ENCODE measurements around the gene LRG1. TPM values are rescaled to one million over a fixed set of nuclear protein-coding genes. Genes with fewer than 3 reads are reported as not detected.

LRG1 gene
- polyA plus RNA-seq, 1 donor (not counting 4 experiments of a cell fraction or from before 2014, with no cell fraction given), result 1.2 TPM

DNA sequence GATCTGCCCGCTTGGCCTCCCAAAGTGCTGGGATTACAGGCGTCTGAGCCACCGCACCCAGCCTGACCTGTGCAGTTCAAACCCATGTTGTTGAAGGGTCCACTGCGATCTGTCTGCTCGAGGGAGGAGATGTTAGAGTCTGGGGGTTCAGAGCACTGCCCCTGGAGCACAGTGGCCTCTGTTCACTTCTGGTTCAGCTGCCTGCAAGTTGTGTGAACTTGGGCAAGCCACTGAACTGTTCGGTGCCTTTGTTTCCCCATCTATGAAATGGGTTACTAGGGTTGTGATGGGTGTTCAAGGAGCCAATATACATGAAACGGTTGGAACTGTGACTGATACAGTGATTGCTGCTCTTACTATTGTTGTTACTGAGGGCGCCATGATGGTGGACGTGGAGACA lies 6.5 kb downstream of the LRG1 start:
- DNase-seq (ENCODE audit: low read depth, low spot score) (no peak), FAIRE-seq (no peak)
- Histone ChIP-seq H3K9ac (ENCODE audit: control insufficient read depth, extremely low read depth, insufficient read depth, low read length) (no peak overlapping the region), H3K4me2 (ENCODE audit: control insufficient read depth, extremely low read depth, insufficient read depth, low read depth, low read length) (no peak overlapping the region), H3K79me2 (ENCODE audit: control insufficient read depth, insufficient read depth, low read length) (no peaks in the 10 kb centered on the region), H3K27ac (ENCODE audit: control insufficient read depth, insufficient read depth, low read length) (no peak overlapping the region), H3K4me3 (ENCODE audit: control insufficient read depth in 2 of 3, extremely low read depth in 1 of 3, insufficient read depth in 2 of 3, low read depth in 1 of 3, low read length in 3 of 3) (no peak overlapping the region), H3K9me3 (ENCODE audit: control insufficient read depth, low read depth, low read length) (no peaks in the 10 kb centered on the region), H2AFZ (ENCODE audit: control insufficient read depth, low read length) (no peak overlapping the region), H3K27me3 (ENCODE audit: control insufficient read depth, extremely low read depth, insufficient read depth, low read length) (peaks cover 9% of the 10 kb centered on the region), H4K20me1 (ENCODE audit: control insufficient read depth, extremely low read depth, insufficient read depth, low read length) (no peaks in the 10 kb centered on the region), H3K36me3 (ENCODE audit: control insufficient read depth in 2 of 2, extremely low read depth in 1 of 2, insufficient read depth in 2 of 2, low read length in 2 of 2) (no peaks in the 10 kb centered on the region), H3K9me1 (ENCODE audit: control insufficient read depth, extremely low read depth, insufficient read depth, low read length) (no peaks in the 10 kb centered on the region), H3K4me1 (ENCODE audit: control insufficient read depth, extremely low read depth, insufficient read depth, low read length) (no peaks in the 10 kb centered on the region)
- TF ChIP-seq, protein P1, sequence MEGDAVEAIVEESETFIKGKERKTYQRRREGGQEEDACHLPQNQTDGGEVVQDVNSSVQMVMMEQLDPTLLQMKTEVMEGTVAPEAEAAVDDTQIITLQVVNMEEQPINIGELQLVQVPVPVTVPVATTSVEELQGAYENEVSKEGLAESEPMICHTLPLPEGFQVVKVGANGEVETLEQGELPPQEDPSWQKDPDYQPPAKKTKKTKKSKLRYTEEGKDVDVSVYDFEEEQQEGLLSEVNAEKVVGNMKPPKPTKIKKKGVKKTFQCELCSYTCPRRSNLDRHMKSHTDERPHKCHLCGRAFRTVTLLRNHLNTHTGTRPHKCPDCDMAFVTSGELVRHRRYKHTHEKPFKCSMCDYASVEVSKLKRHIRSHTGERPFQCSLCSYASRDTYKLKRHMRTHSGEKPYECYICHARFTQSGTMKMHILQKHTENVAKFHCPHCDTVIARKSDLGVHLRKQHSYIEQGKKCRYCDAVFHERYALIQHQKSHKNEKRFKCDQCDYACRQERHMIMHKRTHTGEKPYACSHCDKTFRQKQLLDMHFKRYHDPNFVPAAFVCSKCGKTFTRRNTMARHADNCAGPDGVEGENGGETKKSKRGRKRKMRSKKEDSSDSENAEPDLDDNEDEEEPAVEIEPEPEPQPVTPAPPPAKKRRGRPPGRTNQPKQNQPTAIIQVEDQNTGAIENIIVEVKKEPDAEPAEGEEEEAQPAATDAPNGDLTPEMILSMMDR (optimal IDR thresholded peaks at IDR 0.05 in 1 of 3, IDR thresholded peaks at IDR 0.05 in 1 of 3, conservative IDR thresholded peaks at IDR 0.05 in 1 of 3; ENCODE audit: extremely low read depth in 1 of 3, insufficient read depth in 2 of 3, low read length in 3 of 3), result no peak
- no peak for TF ChIP-seq EZH2 (IDR thresholded peaks at IDR 0.05; ENCODE audit: low read length)
- dilution Hi-C loops (cut with MboI; ENCODE audit: extremely low pct_ligation_motif_present, low sequenced_read_pairs), result no loop called here

DNA sequence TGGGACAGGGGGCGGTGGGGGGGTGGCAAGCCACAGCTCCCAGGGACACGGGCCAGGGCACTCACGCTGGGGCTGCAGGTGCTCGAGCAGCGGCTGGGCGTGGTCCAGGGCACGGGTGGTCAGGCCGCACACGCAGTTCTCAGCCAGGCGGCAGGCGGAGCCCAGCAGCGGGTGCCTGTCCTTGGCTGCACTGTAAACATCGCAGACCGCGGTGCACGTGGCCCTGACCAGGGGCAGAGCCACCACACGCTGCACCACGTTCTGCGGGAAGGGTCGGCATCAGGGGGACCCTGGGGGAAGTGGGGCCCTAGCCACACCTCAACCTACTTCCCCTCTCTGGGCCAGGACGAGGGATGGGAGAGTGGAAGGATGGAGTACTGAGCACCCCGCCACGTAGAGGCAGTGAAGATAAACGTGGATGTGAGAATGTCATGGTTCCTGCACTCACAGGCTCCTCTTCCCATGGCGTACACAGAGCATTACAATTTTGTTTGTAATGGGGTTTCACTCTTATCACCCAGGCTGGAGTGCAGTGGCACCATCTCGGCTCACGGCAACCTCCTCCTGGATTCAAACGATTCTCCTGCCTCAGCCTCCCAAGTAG lies 8.2 kb downstream of the LRG1 start:
- FAIRE-seq (no peak), DNase-seq (ENCODE audit: low read depth, low spot score) (no peak)
- Histone ChIP-seq H3K4me2 (ENCODE audit: control insufficient read depth, extremely low read depth, insufficient read depth, low read depth, low read length) (no peak overlapping the region), H2AFZ (ENCODE audit: control insufficient read depth, low read length) (no peak overlapping the region), H3K4me3 (ENCODE audit: control insufficient read depth in 2 of 3, extremely low read depth in 1 of 3, insufficient read depth in 2 of 3, low read depth in 1 of 3, low read length in 3 of 3) (no peak overlapping the region), H3K9me3 (ENCODE audit: control insufficient read depth, low read depth, low read length) (no peaks in the 10 kb centered on the region), H3K27ac (ENCODE audit: control insufficient read depth, insufficient read depth, low read length) (no peak overlapping the region), H3K79me2 (ENCODE audit: control insufficient read depth, insufficient read depth, low read length) (no peaks in the 10 kb centered on the region), H3K9ac (ENCODE audit: control insufficient read depth, extremely low read depth, insufficient read depth, low read length) (no peak overlapping the region), H3K36me3 (ENCODE audit: control insufficient read depth in 2 of 2, extremely low read depth in 1 of 2, insufficient read depth in 2 of 2, low read length in 2 of 2) (no peaks in the 10 kb centered on the region), H3K4me1 (ENCODE audit: control insufficient read depth, extremely low read depth, insufficient read depth, low read length) (no peaks in the 10 kb centered on the region), H4K20me1 (ENCODE audit: control insufficient read depth, extremely low read depth, insufficient read depth, low read length) (no peaks in the 10 kb centered on the region), H3K9me1 (ENCODE audit: control insufficient read depth, extremely low read depth, insufficient read depth, low read length) (no peaks in the 10 kb centered on the region), H3K27me3 (ENCODE audit: control insufficient read depth, extremely low read depth, insufficient read depth, low read length) (peaks cover 9% of the 10 kb centered on the region)
- TF ChIP-seq EZH2 (IDR thresholded peaks at IDR 0.05; ENCODE audit: low read length), result no peak
- TF ChIP-seq, protein P1 (optimal IDR thresholded peaks at IDR 0.05 in 1 of 3, IDR thresholded peaks at IDR 0.05 in 1 of 3, conservative IDR thresholded peaks at IDR 0.05 in 1 of 3; ENCODE audit: extremely low read depth in 1 of 3, insufficient read depth in 2 of 3, low read length in 3 of 3), result no peak
- dilution Hi-C loops (cut with MboI; ENCODE audit: extremely low pct_ligation_motif_present, low sequenced_read_pairs), result no loop called here
